GM12873 (cell line): ENCODE measurements around the gene RNF223.

Source experiments
- TF ChIP-seq, protein P1 (sequence below): IDR thresholded peaks from 2 replicates; pipeline ENCODE4 v1.5.1; 2012; ENCODE audit warnings: low read depth, mild to moderate bottlenecking, moderate library complexity, low read length, control low read depth; ENCODE audit not compliant: insufficient read depth; ENCODE audit errors: missing control alignments

The RNF223 gene

DNA sequence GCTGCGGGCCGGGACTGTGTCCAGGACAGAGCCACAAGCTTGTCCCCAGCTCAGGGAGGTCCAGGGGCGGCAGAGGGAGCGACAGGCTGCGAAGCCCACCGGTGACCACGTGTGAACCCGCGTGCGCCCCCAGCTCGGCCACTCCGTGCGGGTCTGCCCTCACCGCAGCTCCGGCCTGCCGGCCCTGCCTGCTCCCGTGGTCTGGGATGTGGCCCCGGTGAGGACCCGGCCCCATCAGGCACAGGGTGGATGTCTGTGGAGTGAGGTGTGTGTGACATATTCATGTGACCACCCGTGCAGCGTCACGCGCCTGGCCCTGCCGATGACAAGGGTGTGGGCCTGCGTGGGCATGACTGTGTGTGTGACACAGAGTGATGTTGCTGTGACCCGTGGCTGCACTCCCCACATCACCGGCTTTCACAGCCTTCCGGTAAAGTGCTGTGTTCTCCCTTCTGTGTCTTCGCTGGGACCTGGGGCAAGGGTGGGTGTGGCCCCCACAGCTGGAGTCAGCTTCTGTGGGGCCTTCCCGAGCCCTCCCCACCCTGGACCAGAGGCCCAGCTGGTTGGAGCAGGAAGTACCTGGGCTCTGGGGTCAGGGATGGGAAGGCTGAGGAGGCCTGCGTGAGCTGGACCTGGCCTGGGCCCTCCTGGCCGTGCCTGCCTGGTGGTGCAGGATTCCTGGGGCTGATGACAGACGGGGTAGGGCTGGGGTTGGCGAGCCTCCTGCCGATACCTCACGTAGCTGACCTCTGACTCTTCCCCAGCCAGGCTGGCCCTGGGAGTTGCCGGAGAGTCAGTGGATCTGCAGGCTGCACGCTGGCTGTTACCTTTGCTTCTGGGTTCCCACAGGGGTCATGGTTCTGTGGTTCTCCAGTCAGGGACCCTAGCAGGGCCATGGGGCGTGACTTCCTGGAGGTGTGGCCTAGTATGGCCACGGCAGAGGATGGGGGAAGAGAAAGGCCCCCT lies 4.1 kb downstream of the RNF223 start:
- TF ChIP-seq, protein P1, sequence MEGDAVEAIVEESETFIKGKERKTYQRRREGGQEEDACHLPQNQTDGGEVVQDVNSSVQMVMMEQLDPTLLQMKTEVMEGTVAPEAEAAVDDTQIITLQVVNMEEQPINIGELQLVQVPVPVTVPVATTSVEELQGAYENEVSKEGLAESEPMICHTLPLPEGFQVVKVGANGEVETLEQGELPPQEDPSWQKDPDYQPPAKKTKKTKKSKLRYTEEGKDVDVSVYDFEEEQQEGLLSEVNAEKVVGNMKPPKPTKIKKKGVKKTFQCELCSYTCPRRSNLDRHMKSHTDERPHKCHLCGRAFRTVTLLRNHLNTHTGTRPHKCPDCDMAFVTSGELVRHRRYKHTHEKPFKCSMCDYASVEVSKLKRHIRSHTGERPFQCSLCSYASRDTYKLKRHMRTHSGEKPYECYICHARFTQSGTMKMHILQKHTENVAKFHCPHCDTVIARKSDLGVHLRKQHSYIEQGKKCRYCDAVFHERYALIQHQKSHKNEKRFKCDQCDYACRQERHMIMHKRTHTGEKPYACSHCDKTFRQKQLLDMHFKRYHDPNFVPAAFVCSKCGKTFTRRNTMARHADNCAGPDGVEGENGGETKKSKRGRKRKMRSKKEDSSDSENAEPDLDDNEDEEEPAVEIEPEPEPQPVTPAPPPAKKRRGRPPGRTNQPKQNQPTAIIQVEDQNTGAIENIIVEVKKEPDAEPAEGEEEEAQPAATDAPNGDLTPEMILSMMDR, result no peak

DNA sequence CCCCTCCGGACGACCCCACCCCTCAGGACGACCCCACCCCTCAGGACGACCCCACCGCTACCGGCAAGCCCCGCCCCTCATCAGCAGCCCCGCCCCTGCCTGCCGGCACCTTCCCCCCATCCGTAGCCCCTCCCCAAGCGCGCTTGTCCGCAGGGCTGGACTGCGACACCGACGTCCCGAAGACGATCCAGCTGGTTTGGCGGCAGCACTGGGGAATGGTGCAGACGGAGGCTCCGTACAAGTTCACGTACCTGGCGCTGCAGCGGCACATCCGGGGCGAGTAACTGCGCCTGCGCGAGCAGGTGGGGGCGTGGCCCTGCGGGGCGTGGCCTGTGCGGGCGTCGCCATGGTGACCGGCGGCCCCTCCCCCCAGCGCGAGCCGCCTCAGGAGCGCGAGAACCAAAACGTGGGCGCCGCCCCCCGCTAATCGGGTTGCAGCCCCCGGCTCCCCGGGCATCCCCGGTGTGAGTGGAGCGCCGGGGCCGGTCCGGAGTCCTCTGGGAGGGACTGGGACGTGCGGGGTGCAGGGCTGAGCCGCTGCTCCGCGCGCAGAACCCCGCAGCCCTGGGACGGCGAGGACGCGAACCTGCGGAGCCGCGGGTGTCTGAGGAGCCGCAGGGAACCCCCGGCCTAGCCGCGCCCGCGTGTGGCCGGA lies 4.9 kb downstream of the RNF223 start:
- TF ChIP-seq, protein P1, result no peak

DNA sequence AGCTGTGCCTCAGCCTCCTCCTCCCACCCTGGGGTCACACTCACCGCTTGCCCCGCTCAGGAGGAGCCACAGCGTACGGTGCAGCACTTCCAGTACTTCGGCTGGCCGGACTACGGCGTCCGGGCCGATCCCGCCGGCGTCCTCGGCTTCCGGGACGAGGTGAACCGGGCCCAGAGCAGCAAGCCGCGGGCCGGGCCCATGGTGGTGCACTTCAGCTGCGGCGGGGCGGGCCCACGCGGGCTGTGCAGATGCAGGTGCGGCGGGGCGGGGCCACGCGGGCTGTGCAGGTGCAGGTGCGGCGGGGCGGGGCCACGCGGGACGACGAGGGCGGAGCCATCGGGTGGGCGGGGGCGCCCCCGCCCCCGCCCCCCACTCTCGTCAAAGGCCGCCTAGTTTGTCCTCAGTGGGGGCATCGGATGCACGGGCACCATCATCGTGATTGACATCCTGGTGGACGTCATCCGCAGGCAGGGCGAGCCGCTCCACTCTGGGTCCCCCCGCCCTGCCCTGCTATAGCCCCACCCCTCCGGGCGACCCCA lies 5.5 kb downstream of the RNF223 start:
- TF ChIP-seq, protein P1, result no peak

DNA sequence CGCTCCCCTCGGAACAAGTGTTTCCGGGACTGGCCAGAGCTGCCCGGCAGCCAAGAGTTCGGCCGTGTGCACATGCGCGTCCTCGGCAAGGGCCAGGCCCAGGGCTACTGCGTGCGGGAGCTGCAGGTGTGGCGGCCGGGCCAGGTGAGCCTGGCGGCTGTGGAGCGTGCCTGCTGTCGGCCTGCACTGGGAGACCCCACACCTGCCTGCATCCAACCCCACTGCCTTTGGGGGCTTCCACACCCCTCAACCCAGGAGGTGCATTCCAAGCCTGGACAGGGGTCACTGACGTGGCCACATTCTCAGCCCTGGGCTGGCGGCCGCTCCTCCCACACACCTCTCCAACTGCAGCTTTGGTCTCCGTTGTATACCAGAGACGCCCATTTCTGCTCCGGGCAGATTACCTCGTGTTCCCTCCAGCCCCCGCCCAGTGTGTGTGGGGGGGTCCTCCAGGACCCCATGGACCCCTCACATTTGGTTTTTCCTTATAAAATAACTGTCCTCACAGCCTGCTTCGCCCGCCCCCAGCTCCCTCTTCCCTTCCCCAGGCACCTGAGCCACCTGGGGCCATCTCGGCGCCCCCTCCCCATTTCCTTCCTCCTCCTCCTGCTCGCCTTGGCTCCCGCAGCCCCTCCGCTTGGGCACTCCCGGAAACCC lies 6.1 kb downstream of the RNF223 start:
- TF ChIP-seq, protein P1, result no peak

DNA sequence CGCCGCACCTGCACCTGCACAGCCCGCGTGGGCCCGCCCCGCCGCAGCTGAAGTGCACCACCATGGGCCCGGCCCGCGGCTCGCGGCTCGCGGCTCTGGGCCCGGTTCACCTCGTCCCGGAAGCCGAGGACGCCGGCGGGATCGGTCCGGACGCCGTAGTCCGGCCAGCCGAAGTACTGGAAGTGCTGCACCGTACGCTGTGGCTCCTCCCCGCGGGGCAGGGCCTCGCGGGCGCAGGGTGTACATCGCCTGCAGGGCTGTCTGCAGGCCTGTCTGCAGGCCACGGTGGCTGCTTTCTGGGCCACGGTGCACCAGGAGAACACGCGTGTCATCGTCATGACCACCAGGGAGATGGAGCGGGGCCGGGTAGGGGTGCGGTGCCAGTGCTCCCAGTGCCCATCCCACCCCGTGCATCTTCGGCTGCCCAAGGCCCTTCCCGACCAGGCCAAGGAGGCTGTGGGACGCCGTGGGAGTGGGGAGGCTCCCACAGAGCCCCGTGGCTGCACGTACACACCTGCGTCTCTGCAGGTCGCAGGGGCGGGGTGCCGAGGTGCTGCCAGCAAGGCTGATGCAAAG lies 6.7 kb downstream of the RNF223 start:
- TF ChIP-seq, protein P1, result no peak

DNA sequence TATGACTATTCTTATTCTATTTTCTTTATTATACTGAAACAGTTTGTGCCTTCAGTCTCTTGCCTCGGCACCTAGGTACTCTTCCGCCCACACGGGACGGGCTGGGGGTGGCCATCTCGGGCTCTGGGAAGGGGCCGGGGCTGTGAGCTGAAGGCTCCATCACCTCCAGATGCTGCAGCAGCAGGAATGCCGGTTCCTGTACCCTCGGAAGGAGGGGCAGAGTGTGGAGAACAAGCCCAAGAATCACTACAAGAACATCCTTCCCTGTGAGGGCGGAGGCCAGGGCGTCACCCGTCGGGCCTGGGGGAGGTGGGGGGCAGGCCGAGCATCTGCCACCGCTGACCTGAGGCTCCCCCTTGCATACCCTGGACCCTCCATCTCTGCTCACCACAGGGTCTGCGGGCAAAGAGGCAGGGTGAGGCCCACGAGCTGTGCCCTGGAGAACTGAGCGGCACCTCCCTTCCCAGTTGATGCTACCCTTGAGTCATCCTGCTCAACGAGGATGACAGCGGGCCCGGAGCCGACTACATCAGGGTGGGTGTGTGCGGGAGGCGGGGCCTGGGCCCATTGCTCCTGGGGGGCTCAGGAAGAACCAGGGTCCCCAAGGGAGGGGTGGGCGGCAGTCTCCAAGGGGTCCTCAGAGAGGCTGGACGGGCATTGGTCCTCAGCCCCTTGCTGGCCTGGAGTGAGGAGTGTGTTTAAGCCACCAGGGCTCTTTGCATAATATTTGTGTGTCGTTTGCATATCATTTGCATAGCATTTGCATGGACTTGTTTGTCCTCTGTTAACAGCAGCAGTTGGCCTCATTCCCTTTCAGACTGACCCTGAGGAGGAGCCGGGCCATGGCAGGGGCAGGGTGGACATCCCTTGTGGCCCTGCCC lies 7.5 kb downstream of the RNF223 start:
- TF ChIP-seq, protein P1, result no peak
